Measurements from ENCODE around the gene APBB2. TPM values are rescaled to one million over a fixed set of nuclear protein-coding genes. Genes with fewer than 3 reads are reported as not detected.

The APBB2 gene
- total RNA-seq, 1 experiment from 2014 or later, result 3.7 TPM

- Histone ChIP-seq H3K79me2 (ENCODE audit: low read length) (no peaks in the 10 kb centered on the region), H4K20me1 (ENCODE audit: insufficient read depth, low read depth, low read length) (no peaks in the 10 kb centered on the region), H3K27me3 (ENCODE audit: low read length) (no peaks in the 10 kb centered on the region), H3K4me2 (ENCODE audit: low read depth, low read length, poor library complexity, severe bottlenecking) (no peak overlapping the region), H3K4me3 (ENCODE audit: low read length) (no peak overlapping the region), H3K4me1 (ENCODE audit: low read length) (no peaks in the 10 kb centered on the region), H3K9me2 (replicated peaks; ENCODE audit: insufficient read depth, low read length) (no peaks in the 10 kb centered on the region), H2AFZ (ENCODE audit: low read length) (no peak overlapping the region), H3K9ac (ENCODE audit: low read length) (no peak overlapping the region), H3K9me3 (ENCODE audit: low read length) (no peaks in the 10 kb centered on the region), H3K36me3 (ENCODE audit: insufficient read depth, low read length) (no peaks in the 10 kb centered on the region), H3K27ac (ENCODE audit: low read length) (no peak overlapping the region)
- DNase-seq, result no peak
Measured at GRCh38 chr4:40811956-40812355, 402.4 kb downstream of the APBB2 start.

- Histone ChIP-seq H2AFZ (ENCODE audit: low read length) (no peak overlapping the region), H3K27ac (ENCODE audit: low read length) (no peak overlapping the region), H3K9me3 (ENCODE audit: low read length) (no peaks in the 10 kb centered on the region), H3K9me2 (replicated peaks; ENCODE audit: insufficient read depth, low read length) (no peaks in the 10 kb centered on the region), H3K27me3 (ENCODE audit: low read length) (no peaks in the 10 kb centered on the region), H4K20me1 (ENCODE audit: insufficient read depth, low read depth, low read length) (no peaks in the 10 kb centered on the region), H3K79me2 (ENCODE audit: low read length) (no peaks in the 10 kb centered on the region), H3K36me3 (ENCODE audit: insufficient read depth, low read length) (no peaks in the 10 kb centered on the region), H3K4me1 (ENCODE audit: low read length) (no peaks in the 10 kb centered on the region), H3K9ac (ENCODE audit: low read length) (no peak overlapping the region), H3K4me2 (ENCODE audit: low read depth, low read length, poor library complexity, severe bottlenecking) (no peak overlapping the region), H3K4me3 (ENCODE audit: low read length) (no peak overlapping the region)
- DNase-seq, result no peak
Measured at GRCh38 chr4:40808926-40809457, 405.4 kb downstream of the APBB2 start.

DNA sequence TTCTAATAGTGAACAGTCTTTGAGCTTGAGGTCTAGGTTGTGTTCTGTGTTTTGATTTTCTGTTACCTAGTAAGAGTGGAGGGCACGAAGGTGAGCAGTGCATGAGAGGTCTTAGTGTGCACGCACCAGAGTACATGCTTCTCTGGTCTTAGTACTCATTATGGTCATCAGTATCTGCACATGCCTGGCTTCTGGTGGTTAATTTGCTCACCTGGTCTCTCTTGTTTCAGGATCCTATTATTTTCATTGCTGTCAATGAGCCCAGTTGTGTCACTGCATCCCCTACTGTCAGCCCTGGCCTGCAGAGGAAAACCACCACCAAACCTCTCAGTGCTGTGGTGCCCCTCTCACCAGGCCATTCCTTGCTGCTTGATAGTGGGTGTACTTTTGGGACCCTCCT lies 409.7 kb downstream of the APBB2 start:
- no peak overlapping the region for H2AFZ ChIP-seq (ENCODE audit: low read length)
- no peaks in the 10 kb centered on the region for H4K20me1 ChIP-seq (ENCODE audit: insufficient read depth, low read depth, low read length)
- H3K9ac ChIP-seq (ENCODE audit: low read length), result no peak overlapping the region
- no peaks in the 10 kb centered on the region for H3K79me2 ChIP-seq (ENCODE audit: low read length)
- H3K27ac ChIP-seq (ENCODE audit: low read length), result no peak overlapping the region
- H3K36me3 ChIP-seq (ENCODE audit: insufficient read depth, low read length), result no peaks in the 10 kb centered on the region
- no peak overlapping the region for H3K4me3 ChIP-seq (ENCODE audit: low read length)
- no peaks in the 10 kb centered on the region for H3K4me1 ChIP-seq (ENCODE audit: low read length)
- no peaks in the 10 kb centered on the region for H3K9me2 ChIP-seq (replicated peaks; ENCODE audit: insufficient read depth, low read length)
- no peaks in the 10 kb centered on the region for H3K9me3 ChIP-seq (ENCODE audit: low read length)
- no peaks in the 10 kb centered on the region for H3K27me3 ChIP-seq (ENCODE audit: low read length)
- no peak for DNase-seq
- no peak overlapping the region for H3K4me2 ChIP-seq (ENCODE audit: low read depth, low read length, poor library complexity, severe bottlenecking)

- Histone ChIP-seq H3K27ac (ENCODE audit: low read length) (no peak overlapping the region), H3K79me2 (ENCODE audit: low read length) (no peaks in the 10 kb centered on the region), H4K20me1 (ENCODE audit: insufficient read depth, low read depth, low read length) (no peaks in the 10 kb centered on the region), H3K27me3 (ENCODE audit: low read length) (no peaks in the 10 kb centered on the region), H3K4me2 (ENCODE audit: low read depth, low read length, poor library complexity, severe bottlenecking) (no peak overlapping the region), H3K4me3 (ENCODE audit: low read length) (no peak overlapping the region), H3K9me2 (replicated peaks; ENCODE audit: insufficient read depth, low read length) (no peaks in the 10 kb centered on the region), H3K36me3 (ENCODE audit: insufficient read depth, low read length) (no peaks in the 10 kb centered on the region), H3K4me1 (ENCODE audit: low read length) (no peaks in the 10 kb centered on the region), H2AFZ (ENCODE audit: low read length) (no peak overlapping the region), H3K9ac (ENCODE audit: low read length) (no peak overlapping the region), H3K9me3 (ENCODE audit: low read length) (no peaks in the 10 kb centered on the region)
- no peak for DNase-seq
Measured at GRCh38 chr4:40800064-40800463, 414.3 kb downstream of the APBB2 start.

DNA sequence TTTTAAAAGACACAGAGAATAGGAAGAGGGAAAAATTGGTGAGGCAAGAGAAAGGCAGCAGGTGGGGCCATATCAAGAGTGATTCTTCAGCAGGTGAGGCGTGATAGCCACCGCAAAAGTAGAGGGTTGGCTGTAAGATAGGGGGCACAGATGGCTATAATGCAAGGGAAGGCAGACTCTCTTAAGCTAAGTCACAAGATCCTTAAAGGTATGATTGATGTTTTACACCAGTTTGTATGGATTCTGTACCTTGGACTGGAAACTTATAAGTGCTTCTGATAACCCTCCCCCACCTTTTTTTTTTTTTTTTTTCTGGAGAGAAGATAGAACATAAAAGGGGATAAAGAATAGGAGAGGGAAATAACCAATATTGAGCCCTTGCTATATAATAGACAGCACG lies 424.6 kb downstream of the APBB2 start:
- H3K36me3 ChIP-seq (ENCODE audit: insufficient read depth, low read length), result no peaks in the 10 kb centered on the region
- no peaks in the 10 kb centered on the region for H3K9me3 ChIP-seq (ENCODE audit: low read length)
- no peak overlapping the region for H2AFZ ChIP-seq (ENCODE audit: low read length)
- no peak overlapping the region for H3K4me3 ChIP-seq (ENCODE audit: low read length)
- no peak for DNase-seq
- H3K27ac ChIP-seq (ENCODE audit: low read length), result no peak overlapping the region
- H3K9me2 ChIP-seq (replicated peaks; ENCODE audit: insufficient read depth, low read length), result no peaks in the 10 kb centered on the region
- no peak overlapping the region for H3K9ac ChIP-seq (ENCODE audit: low read length)
- H3K79me2 ChIP-seq (ENCODE audit: low read length), result no peaks in the 10 kb centered on the region
- H3K4me1 ChIP-seq (ENCODE audit: low read length), result no peaks in the 10 kb centered on the region
- no peaks in the 10 kb centered on the region for H3K27me3 ChIP-seq (ENCODE audit: low read length)
- no peaks in the 10 kb centered on the region for H4K20me1 ChIP-seq (ENCODE audit: insufficient read depth, low read depth, low read length)
- no peak overlapping the region for H3K4me2 ChIP-seq (ENCODE audit: low read depth, low read length, poor library complexity, severe bottlenecking)

- no peak overlapping the region for H3K4me2 ChIP-seq (ENCODE audit: low read depth, low read length, poor library complexity, severe bottlenecking)
- H3K9ac ChIP-seq (ENCODE audit: low read length), result no peak overlapping the region
- no peaks in the 10 kb centered on the region for H3K79me2 ChIP-seq (ENCODE audit: low read length)
- H3K9me3 ChIP-seq (ENCODE audit: low read length), result no peaks in the 10 kb centered on the region
- no peaks in the 10 kb centered on the region for H3K4me1 ChIP-seq (ENCODE audit: low read length)
- no peaks in the 10 kb centered on the region for H4K20me1 ChIP-seq (ENCODE audit: insufficient read depth, low read depth, low read length)
- no peak for DNase-seq
- no peak overlapping the region for H3K27ac ChIP-seq (ENCODE audit: low read length)
- no peaks in the 10 kb centered on the region for H3K9me2 ChIP-seq (replicated peaks; ENCODE audit: insufficient read depth, low read length)
- no peak overlapping the region for H3K4me3 ChIP-seq (ENCODE audit: low read length)
- no peak overlapping the region for H2AFZ ChIP-seq (ENCODE audit: low read length)
- H3K27me3 ChIP-seq (ENCODE audit: low read length), result no peaks in the 10 kb centered on the region
- no peaks in the 10 kb centered on the region for H3K36me3 ChIP-seq (ENCODE audit: insufficient read depth, low read length)
Measured at GRCh38 chr4:40789031-40789430, 425.3 kb downstream of the APBB2 start.

GRCh38 chr4:40788331-40788730 lies 426.0 kb downstream of the APBB2 start:
- no peak overlapping the region for H3K9ac ChIP-seq (ENCODE audit: low read length)
- H2AFZ ChIP-seq (ENCODE audit: low read length), result no peak overlapping the region
- no peaks in the 10 kb centered on the region for H3K36me3 ChIP-seq (ENCODE audit: insufficient read depth, low read length)
- H4K20me1 ChIP-seq (ENCODE audit: insufficient read depth, low read depth, low read length), result no peaks in the 10 kb centered on the region
- no peaks in the 10 kb centered on the region for H3K4me1 ChIP-seq (ENCODE audit: low read length)
- no peaks in the 10 kb centered on the region for H3K9me3 ChIP-seq (ENCODE audit: low read length)
- H3K4me2 ChIP-seq (ENCODE audit: low read depth, low read length, poor library complexity, severe bottlenecking), result no peak overlapping the region
- DNase-seq, result no peak
- H3K27me3 ChIP-seq (ENCODE audit: low read length), result no peaks in the 10 kb centered on the region
- H3K79me2 ChIP-seq (ENCODE audit: low read length), result no peaks in the 10 kb centered on the region
- H3K9me2 ChIP-seq (replicated peaks; ENCODE audit: insufficient read depth, low read length), result no peaks in the 10 kb centered on the region
- H3K4me3 ChIP-seq (ENCODE audit: low read length), result no peak overlapping the region
- H3K27ac ChIP-seq (ENCODE audit: low read length), result no peak overlapping the region

DNA sequence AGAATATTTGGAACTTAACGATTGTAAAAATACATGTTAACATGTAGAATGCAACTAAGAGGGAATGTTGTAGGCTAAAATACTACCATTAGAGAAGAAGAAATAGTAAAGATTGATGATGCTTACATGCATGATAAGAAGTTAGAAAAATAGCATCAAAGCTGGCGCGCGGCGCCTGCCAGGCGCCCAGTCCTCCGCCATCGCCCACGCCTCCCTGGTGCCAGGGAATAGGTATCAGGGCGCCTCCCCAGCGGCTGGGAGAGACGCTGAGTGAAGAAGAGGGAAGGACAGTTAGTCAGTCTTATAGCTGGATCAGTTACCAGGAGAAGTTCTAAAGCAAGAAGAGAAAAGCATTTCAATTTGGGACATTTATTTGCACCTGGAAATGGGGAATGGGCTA lies 428.6 kb downstream of the APBB2 start:
- Histone ChIP-seq H3K36me3 (ENCODE audit: insufficient read depth, low read length) (no peaks in the 10 kb centered on the region), H3K4me3 (ENCODE audit: low read length) (no peak overlapping the region), H3K27me3 (ENCODE audit: low read length) (no peaks in the 10 kb centered on the region), H3K27ac (ENCODE audit: low read length) (no peak overlapping the region), H3K9me3 (ENCODE audit: low read length) (no peaks in the 10 kb centered on the region), H3K9me2 (replicated peaks; ENCODE audit: insufficient read depth, low read length) (no peaks in the 10 kb centered on the region), H2AFZ (ENCODE audit: low read length) (no peak overlapping the region), H3K9ac (ENCODE audit: low read length) (no peak overlapping the region), H4K20me1 (ENCODE audit: insufficient read depth, low read depth, low read length) (no peaks in the 10 kb centered on the region), H3K4me2 (ENCODE audit: low read depth, low read length, poor library complexity, severe bottlenecking) (no peak overlapping the region), H3K79me2 (ENCODE audit: low read length) (no peaks in the 10 kb centered on the region), H3K4me1 (ENCODE audit: low read length) (no peaks in the 10 kb centered on the region)
- DNase-seq, result no peak

DNA sequence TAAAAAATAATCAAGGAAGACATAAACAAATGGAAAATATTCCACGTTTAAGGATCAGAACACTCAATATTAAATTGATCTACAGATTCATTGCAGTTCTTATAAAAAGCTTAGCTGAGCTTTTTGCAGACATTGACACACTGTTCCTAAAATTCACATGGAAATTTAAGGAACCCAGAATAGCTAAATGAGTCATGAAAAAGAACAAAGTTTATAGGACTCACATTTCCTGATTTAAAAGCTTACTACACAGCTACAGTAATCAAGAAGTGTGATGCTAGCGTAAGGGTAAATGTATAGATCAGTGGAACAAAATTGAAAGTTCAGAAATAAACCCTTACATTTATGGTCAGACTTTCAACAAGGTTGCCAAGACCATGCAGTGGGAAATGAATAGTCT lies 431.5 kb downstream of the APBB2 start:
- Histone ChIP-seq H3K27ac (ENCODE audit: low read length) (no peak overlapping the region), H3K36me3 (ENCODE audit: insufficient read depth, low read length) (no peaks in the 10 kb centered on the region), H2AFZ (ENCODE audit: low read length) (no peak overlapping the region), H3K9me2 (replicated peaks; ENCODE audit: insufficient read depth, low read length) (no peaks in the 10 kb centered on the region), H3K9ac (ENCODE audit: low read length) (no peak overlapping the region), H3K4me1 (ENCODE audit: low read length) (no peaks in the 10 kb centered on the region), H4K20me1 (ENCODE audit: insufficient read depth, low read depth, low read length) (no peaks in the 10 kb centered on the region), H3K9me3 (ENCODE audit: low read length) (no peaks in the 10 kb centered on the region), H3K4me2 (ENCODE audit: low read depth, low read length, poor library complexity, severe bottlenecking) (no peak overlapping the region), H3K27me3 (ENCODE audit: low read length) (no peaks in the 10 kb centered on the region), H3K4me3 (ENCODE audit: low read length) (no peak overlapping the region), H3K79me2 (ENCODE audit: low read length) (no peaks in the 10 kb centered on the region)
- no peak for DNase-seq

Data from Karpas-422 (cell line).